Measurements from ENCODE around the gene PDC. TPM values are rescaled to one million over a fixed set of nuclear protein-coding genes. Genes with fewer than 3 reads are reported as not detected.
"Not testable (repeated sequence)": the region's sequence is repeated elsewhere in the genome, so short reads cannot be mapped to it uniquely, and the experiment has no call there.

The PDC gene
- polyA plus RNA-seq, 1 donor from 2014 or later, result not detected

DNA sequence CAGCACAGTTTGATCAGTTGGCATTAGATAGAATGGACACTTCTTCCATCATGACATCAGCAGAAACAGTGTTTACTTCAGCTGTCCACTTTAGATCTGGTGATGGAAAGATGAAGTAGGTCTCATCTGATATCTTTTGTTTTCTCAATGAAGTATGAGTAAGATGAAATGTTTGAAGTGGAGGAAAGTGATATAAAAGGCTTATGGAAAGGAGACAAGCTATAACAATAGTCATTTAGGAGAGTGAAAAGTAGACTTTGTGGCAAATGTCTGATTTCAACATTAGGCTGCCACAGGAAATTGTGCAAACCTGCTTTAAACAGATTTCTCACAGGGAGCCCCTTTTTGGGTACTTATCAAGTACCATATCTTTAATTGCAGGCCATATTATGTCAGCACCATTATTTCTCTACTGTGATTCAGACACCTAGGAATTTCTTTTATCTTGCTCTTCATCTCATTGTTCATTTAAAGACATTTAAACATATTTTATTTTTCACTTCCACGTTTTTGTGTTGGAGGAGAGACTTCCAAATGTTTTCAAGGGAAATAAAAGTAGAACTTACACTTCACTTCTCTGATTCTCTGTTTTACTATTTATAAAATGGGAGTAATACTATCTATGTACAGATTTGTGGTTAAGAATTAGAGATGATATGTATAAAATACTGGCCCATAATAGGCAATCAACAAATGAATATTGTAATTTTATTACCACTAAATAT lies 18.1 kb downstream of the PDC start:
- no peak overlapping the region for H3K27ac Mint-ChIP-seq
- no peaks in the 10 kb centered on the region for H3K9me3 Mint-ChIP-seq
- H3K4me3 Mint-ChIP-seq, result no peak overlapping the region
- H3K4me1 Mint-ChIP-seq, result peaks cover 0 to 1% (median 0%) of the 10 kb centered on the region in 3 donors
- peaks cover 7% of the 10 kb centered on the region for H3K36me3 Mint-ChIP-seq
- no peaks in the 10 kb centered on the region for H3K27me3 Mint-ChIP-seq

DNA sequence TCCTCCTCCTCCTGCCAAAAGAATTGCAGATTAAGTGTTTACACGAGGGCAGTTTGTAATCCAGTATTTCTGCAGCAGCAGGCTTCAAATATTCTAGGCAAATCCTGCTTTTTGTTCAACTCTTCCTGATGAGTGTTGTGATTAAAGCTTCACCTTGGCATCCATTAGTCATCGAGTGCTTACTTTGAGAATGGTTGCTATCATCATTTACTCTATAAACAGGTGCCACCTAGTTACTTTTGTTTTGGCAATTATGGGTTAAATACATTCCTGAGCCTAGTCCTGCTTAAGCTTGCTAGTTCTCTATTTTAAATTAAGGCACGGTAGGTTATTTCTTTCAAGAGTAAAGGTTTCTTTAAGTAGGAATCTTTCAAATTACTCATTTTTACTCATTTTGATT lies 20.3 kb downstream of the PDC start:
- H3K36me3 Mint-ChIP-seq, result peaks cover 9% of the 10 kb centered on the region
- no peaks in the 10 kb centered on the region for H3K9me3 Mint-ChIP-seq
- H3K4me1 Mint-ChIP-seq, result peaks cover 0 to 1% (median 0%) of the 10 kb centered on the region in 3 donors
- H3K4me3 Mint-ChIP-seq, result no peak overlapping the region
- no peaks in the 10 kb centered on the region for H3K27me3 Mint-ChIP-seq
- H3K27ac Mint-ChIP-seq, result no peak overlapping the region

- Mint-ChIP-seq H3K27ac (no peak overlapping the region), H3K9me3 (no peaks in the 10 kb centered on the region), H3K4me3 (no peak overlapping the region), H3K27me3 (no peaks in the 10 kb centered on the region), H3K36me3 (peaks cover 9% of the 10 kb centered on the region), H3K4me1 (peaks cover 0 to 1% (median 0%) of the 10 kb centered on the region in 3 donors)
Measured at GRCh38 chr1:186438567-186438966, 22.3 kb downstream of the PDC start.

- H3K9me3 Mint-ChIP-seq, result no peaks in the 10 kb centered on the region
- no peaks in the 10 kb centered on the region for H3K4me1 Mint-ChIP-seq
- H3K27ac Mint-ChIP-seq, result no peak overlapping the region
- peaks cover 7% of the 10 kb centered on the region for H3K36me3 Mint-ChIP-seq
- H3K27me3 Mint-ChIP-seq, result no peaks in the 10 kb centered on the region
- no peak overlapping the region for H3K4me3 Mint-ChIP-seq
Measured at GRCh38 chr1:186435336-186435735, 25.6 kb downstream of the PDC start.

DNA sequence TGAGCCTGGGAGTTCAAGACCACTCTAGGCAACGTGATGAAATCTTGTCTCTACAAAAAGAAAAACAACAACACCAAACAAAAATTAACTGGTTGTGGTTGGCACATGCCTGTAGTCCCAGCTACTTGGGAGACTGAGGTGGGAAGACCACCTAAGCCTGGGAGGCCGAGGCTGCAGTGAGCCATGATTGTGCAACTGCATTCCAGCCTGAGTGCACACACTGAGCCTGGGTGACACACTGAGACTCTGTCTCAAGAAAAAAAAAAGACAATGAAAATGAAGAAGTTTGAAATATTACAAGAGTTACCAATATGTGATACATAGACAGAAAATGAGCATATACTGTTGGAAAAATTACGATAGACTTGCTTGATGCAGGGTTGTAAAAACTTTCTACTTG lies 31.9 kb downstream of the PDC start:
- H3K9me3 Mint-ChIP-seq, result peaks cover 0 to 3% (median 0%) of the 10 kb centered on the region in 3 donors
- H3K27me3 Mint-ChIP-seq, result no peaks in the 10 kb centered on the region
- H3K27ac Mint-ChIP-seq, result no peak overlapping the region
- no peak overlapping the region for H3K4me3 Mint-ChIP-seq
- peaks cover 6% of the 10 kb centered on the region for H3K36me3 Mint-ChIP-seq
- H3K4me1 Mint-ChIP-seq, result no peaks in the 10 kb centered on the region

DNA sequence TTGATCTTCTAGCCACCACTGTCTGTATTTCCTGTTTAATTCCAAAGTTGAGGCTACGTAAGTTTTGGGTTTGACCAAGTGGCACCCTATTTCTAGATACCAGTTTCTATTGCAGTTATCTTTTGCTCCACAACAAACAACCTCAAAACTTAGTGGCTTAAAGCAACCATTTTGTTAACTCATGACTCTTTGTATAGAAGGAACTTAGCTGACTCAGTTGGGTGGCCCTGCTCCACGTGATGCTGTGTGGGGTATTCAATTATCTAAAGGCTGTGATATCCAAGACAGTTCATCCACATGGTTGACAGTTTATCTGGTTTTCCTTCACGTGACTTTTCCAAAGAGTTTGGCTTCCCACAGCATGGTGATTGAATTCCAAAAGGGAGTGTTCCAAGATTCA lies 34.8 kb downstream of the PDC start:
- no peaks in the 10 kb centered on the region for H3K4me1 Mint-ChIP-seq
- peaks cover 0 to 3% (median 0%) of the 10 kb centered on the region in 3 donors for H3K9me3 Mint-ChIP-seq
- peaks cover 6% of the 10 kb centered on the region for H3K36me3 Mint-ChIP-seq
- H3K4me3 Mint-ChIP-seq, result no peak overlapping the region
- peak overlapping the region in 1 of 3 donors; percentile 40 for H3K27ac Mint-ChIP-seq
- H3K27me3 Mint-ChIP-seq, result no peaks in the 10 kb centered on the region

GRCh38 chr1:186424539-186424938 lies 36.4 kb downstream of the PDC start:
- H3K9me3 Mint-ChIP-seq, result peaks cover 0 to 3% (median 0%) of the 10 kb centered on the region in 3 donors
- H3K27me3 Mint-ChIP-seq, result no peaks in the 10 kb centered on the region
- H3K27ac Mint-ChIP-seq, result peak overlapping the region in 1 of 3 donors; percentile 32
- peaks cover 0 to 3% (median 0%) of the 10 kb centered on the region in 3 donors for H3K4me1 Mint-ChIP-seq
- H3K4me3 Mint-ChIP-seq, result no peak overlapping the region
- peaks cover 6% of the 10 kb centered on the region for H3K36me3 Mint-ChIP-seq

- H3K4me3 Mint-ChIP-seq, result no peak overlapping the region
- no peaks in the 10 kb centered on the region for H3K9me3 Mint-ChIP-seq
- no peak overlapping the region for H3K27ac Mint-ChIP-seq
- H3K27me3 Mint-ChIP-seq, result no peaks in the 10 kb centered on the region
- H3K36me3 Mint-ChIP-seq, result peaks cover 5% of the 10 kb centered on the region
- peaks cover 0 to 3% (median 0%) of the 10 kb centered on the region in 3 donors for H3K4me1 Mint-ChIP-seq
Measured at GRCh38 chr1:186421446-186421845, 39.5 kb downstream of the PDC start.

- Mint-ChIP-seq H3K27ac (peak overlapping the region in 2 of 3 donors; percentile 35 to 69), H3K4me3 (no peak overlapping the region), H3K27me3 (no peaks in the 10 kb centered on the region), H3K4me1 (peaks cover 0 to 3% (median 0%) of the 10 kb centered on the region in 3 donors), H3K9me3 (no peaks in the 10 kb centered on the region), H3K36me3 (peaks cover 5% of the 10 kb centered on the region)
Measured at GRCh38 chr1:186420923-186421322, 40.0 kb downstream of the PDC start.

DNA sequence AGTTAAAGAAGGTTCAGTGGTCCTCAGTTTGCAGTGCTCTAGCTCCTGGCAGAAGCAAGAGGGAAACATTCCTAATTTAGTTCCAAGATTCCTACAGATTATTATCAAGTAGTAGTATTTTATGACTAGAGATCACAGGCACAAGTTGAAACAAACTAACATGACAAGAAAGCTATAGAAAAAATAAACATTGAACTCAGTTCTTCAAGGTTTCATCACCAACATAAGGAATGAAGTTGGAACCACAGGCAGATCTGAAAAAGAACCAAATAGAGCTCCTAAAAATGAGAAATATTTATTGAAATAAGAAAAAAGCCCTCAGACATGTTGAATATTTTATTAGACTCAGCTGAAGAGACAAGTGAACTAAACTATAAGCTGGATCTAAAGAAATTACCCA lies 40.6 kb downstream of the PDC start:
- Mint-ChIP-seq H3K9me3 (no peaks in the 10 kb centered on the region), H3K27ac (peak overlapping the region in 2 of 3 donors; percentile 42 to 69), H3K27me3 (no peaks in the 10 kb centered on the region), H3K4me1 (peaks cover 0 to 3% (median 0%) of the 10 kb centered on the region in 3 donors), H3K4me3 (no peak overlapping the region), H3K36me3 (peaks cover 5% of the 10 kb centered on the region)

DNA sequence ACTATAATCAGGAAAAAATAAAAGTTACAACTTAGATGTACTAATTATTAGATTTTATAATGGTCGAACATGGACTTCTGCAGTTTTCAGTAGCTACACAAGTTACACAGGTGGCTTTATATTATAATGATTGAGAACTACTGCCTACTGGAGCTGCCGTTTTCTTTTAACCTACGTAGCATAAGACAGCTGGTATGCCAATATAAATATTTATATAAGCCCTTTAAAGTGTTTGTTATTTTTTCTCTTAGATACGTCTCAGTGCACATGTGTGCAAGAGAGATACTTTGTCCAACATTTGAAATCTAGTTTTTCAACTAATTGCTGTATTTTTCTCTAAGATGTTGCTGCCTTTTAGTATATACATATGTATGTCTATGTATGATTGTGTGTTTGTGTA lies 42.4 kb downstream of the PDC start:
- Mint-ChIP-seq H3K27ac (no peak overlapping the region), H3K27me3 (no peaks in the 10 kb centered on the region), H3K9me3 (no peaks in the 10 kb centered on the region), H3K4me1 (peaks cover 0 to 3% (median 0%) of the 10 kb centered on the region in 3 donors), H3K36me3 (peaks cover 3% of the 10 kb centered on the region), H3K4me3 (no peak overlapping the region)

DNA sequence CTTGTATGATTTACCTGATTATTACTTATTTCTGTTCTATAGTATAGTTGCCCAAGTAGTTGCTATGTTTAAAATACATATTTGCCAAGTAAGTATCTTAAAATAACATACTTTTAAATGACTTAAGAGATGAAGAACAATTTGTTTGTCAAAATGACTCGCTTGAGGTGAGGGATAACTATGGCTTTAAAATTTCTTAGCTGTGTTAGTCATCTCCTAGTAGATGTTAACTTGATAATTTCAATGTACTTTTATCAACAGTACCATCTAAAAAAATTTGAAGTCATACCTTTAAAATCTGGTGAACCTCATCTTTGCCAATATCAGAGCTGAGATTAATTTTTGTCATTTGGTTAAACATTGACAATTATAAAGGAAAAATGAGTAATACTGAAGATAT lies 47.6 kb downstream of the PDC start:
- H3K27ac Mint-ChIP-seq, result no peak overlapping the region
- H3K9me3 Mint-ChIP-seq, result no peaks in the 10 kb centered on the region
- no peaks in the 10 kb centered on the region for H3K4me1 Mint-ChIP-seq
- H3K36me3 Mint-ChIP-seq, result no peaks in the 10 kb centered on the region
- H3K4me3 Mint-ChIP-seq, result no peak overlapping the region
- no peaks in the 10 kb centered on the region for H3K27me3 Mint-ChIP-seq

DNA sequence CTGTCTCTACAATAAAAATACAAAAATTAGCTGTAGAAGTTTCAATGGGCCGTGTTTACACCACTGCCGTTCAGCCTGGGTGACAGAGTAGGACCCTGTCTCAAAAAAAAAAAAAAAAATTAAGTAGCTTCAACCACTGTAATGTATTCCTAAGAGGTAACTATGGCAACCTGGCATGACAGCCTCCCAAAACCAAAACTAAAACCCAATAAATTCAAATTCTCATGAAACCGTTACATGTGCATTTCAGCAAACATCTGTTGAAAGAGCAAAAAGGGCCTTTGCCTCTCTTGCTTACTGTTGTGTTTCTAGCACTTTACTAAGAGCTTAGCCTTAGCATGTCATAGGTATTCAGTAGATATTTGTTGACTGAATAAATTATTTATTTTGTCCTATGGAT lies 51.8 kb downstream of the PDC start:
- H3K27me3 Mint-ChIP-seq, result no peaks in the 10 kb centered on the region
- H3K9me3 Mint-ChIP-seq, result no peaks in the 10 kb centered on the region
- peaks cover 0 to 5% (median 1%) of the 10 kb centered on the region in 3 donors for H3K4me1 Mint-ChIP-seq
- H3K27ac Mint-ChIP-seq, result no peak overlapping the region
- peaks cover 10% of the 10 kb centered on the region for H3K36me3 Mint-ChIP-seq
- H3K4me3 Mint-ChIP-seq, result peak overlapping the region in 2 of 4 donors; percentile 12 to 37

DNA sequence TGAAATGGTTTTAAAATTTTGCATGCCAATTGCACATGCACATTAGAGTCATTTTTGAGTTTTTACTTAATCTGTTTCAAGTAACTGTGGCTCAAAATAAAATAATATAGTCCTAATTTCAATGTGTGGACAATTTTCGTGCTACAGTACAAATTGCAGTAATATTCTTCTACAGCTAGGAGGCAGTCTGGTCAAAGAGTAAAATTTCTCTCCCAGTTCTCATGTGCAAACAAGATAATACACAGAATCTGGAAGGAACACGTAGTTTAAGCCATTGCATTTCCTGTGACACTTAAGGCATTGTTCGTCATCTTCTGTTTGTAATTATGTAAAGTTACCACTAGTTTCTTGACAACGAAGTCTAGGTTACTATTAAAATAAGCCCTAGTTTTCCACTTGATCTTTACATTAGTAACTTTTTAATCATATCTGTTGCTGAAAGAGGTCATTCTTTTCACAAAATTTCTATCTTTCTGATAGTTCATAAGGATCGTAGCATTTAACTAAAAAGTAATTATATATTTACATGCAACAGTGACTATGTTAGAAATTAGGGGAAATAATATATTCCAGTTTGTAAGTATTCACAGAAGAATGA lies 56.4 kb downstream of the PDC start:
- H3K36me3 Mint-ChIP-seq, result peaks cover 11% of the 10 kb centered on the region
- no peak overlapping the region for H3K27ac Mint-ChIP-seq

DNA sequence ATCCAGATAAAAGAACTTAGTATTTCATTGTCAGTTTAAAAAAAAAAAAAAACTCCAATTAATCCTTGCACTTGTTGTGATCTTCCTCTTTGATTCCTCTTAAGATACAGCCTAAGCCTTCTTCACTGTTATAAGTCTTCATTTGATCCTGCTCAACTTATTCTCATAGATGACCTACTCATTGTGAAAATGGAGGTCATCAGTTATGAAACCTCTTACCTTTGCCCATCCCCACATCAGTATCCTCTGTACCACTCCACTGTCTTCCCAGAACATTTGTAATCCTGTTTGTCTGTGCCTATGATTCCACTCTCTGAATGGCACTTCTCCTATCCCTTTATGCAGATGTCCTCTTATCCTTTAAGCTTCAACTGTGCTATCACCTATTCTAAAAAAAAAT lies 57.3 kb downstream of the PDC start:
- peaks cover 0 to 5% (median 1%) of the 10 kb centered on the region in 3 donors for H3K4me1 Mint-ChIP-seq
- H3K36me3 Mint-ChIP-seq, result peaks cover 11% of the 10 kb centered on the region
- no peaks in the 10 kb centered on the region for H3K9me3 Mint-ChIP-seq
- no peak overlapping the region for H3K4me3 Mint-ChIP-seq
- no peak overlapping the region for H3K27ac Mint-ChIP-seq
- H3K27me3 Mint-ChIP-seq, result no peaks in the 10 kb centered on the region

More for the DNA sequence above, 56.4 kb downstream of the PDC start:
- H3K9me3 Mint-ChIP-seq, result no peaks in the 10 kb centered on the region
- H3K4me3 Mint-ChIP-seq, result no peak overlapping the region
- H3K27me3 Mint-ChIP-seq, result no peaks in the 10 kb centered on the region
- peaks cover 0 to 5% (median 1%) of the 10 kb centered on the region in 3 donors for H3K4me1 Mint-ChIP-seq

GRCh38 chr1:186401446-186401845 lies 59.5 kb downstream of the PDC start:
- not testable (repeated sequence) for H3K36me3 Mint-ChIP-seq, H3K27me3 Mint-ChIP-seq, H3K27ac Mint-ChIP-seq

More at GRCh38 chr1:186401446-186401845, 59.5 kb downstream of the PDC start:
- not testable (repeated sequence) for H3K4me1 Mint-ChIP-seq, H3K9me3 Mint-ChIP-seq, H3K4me3 Mint-ChIP-seq

Data from IgD-negative memory B cell (primary cell).